Measurements from ENCODE around the gene ICE2.

- no peak for TF ChIP-seq CTCF (IDR thresholded peaks at IDR 0.05)
- no peak for TF ChIP-seq POLR2A (IDR thresholded peaks at IDR 0.05)
Measured at GRCh38 chr15:60525341-60526039, 46.5 kb upstream of the ICE2 start.

Measured in uterus (tissue), 2 donors.